HepG2 (cell line): ENCODE measurements around the gene MT1M. TPM values are rescaled to one million over a fixed set of nuclear protein-coding genes. Genes with fewer than 3 reads are reported as not detected.
A peak's percentile ranks its signal among the peaks of the same experiment; 100 is the strongest.

Experiments used
- ETV5 ChIP-seq: IDR thresholded peaks from 2 replicates; pipeline ENCODE4 v1.6.1; 2018; ENCODE audit warnings: missing biosample characterization, missing genetic modification reagents, inconsistent platforms, borderline replicate concordance
- FOXA3 ChIP-seq: IDR thresholded peaks from 2 replicates; pipeline ENCODE4 v1.6.1; 2016; ENCODE audit warnings: missing genetic modification reagents, missing compliant biosample characterization
- GFI1 ChIP-seq: sonication (generic); formaldehyde crosslinking; IDR thresholded peaks from 2 replicates; pipeline ENCODE4 v1.5.0; 2020; ENCODE audit warnings: missing genetic modification reagents, mild to moderate bottlenecking, borderline replicate concordance
- HIC2 ChIP-seq: sonication (generic); formaldehyde crosslinking; IDR thresholded peaks from 2 replicates; pipeline ENCODE4 v1.9.0; 2022; ENCODE audit warnings: low read depth, missing genetic modification reagents
- HOMEZ ChIP-seq: IDR thresholded peaks from 2 replicates; pipeline ENCODE4 v1.6.1; 2016; ENCODE audit warnings: low read depth
- KDM4B ChIP-seq: sonication (generic); formaldehyde crosslinking; IDR thresholded peaks from 2 replicates; pipeline ENCODE4 v1.4.0; 2020; ENCODE audit warnings: missing genetic modification reagents
- MEF2D ChIP-seq: sonication (generic); formaldehyde crosslinking; IDR thresholded peaks from 2 replicates; pipeline ENCODE4 v1.5.1; 2020; ENCODE audit warnings: mild to moderate bottlenecking, missing genetic modification reagents
- NCOA2 ChIP-seq: sonication (generic); formaldehyde crosslinking; IDR thresholded peaks from 2 replicates; pipeline ENCODE4 v1.8.0; 2022; ENCODE audit warnings: inconsistent platforms
- NRL ChIP-seq: sonication (generic); formaldehyde crosslinking; IDR thresholded peaks from 2 replicates; pipeline ENCODE4 v1.5.0; 2020; ENCODE audit warnings: missing genetic modification reagents, mild to moderate bottlenecking, moderate library complexity, borderline replicate concordance
- RBM39 ChIP-seq: fragments of 200-400 bp; formaldehyde crosslinking; IDR thresholded peaks from one replicate; pipeline ENCODE4 v1.6.1; 2018; ENCODE audit warnings: antibody characterized with exemption, mild to moderate bottlenecking, low read depth, low read length; ENCODE audit not compliant: poor library complexity, severe bottlenecking
- SUZ12 ChIP-seq: fragments of 150-350 bp; IDR thresholded peaks from 2 replicates; pipeline ENCODE4 v1.6.1; 2014; ENCODE audit warnings: low read depth, low read length
- TRIM22 ChIP-seq: fragments of 450-650 bp; IDR thresholded peaks from 2 replicates; pipeline ENCODE4 v1.6.1; 2017
- ZBTB20 ChIP-seq: sonication (generic); formaldehyde crosslinking; IDR thresholded peaks from 2 replicates; pipeline ENCODE4 v1.8.1; 2023; ENCODE audit warnings: missing genetic modification reagents, low read depth, mild to moderate bottlenecking, borderline replicate concordance
- ZBTB26 ChIP-seq: IDR thresholded peaks from 2 replicates; pipeline ENCODE4 v1.6.1; 2016; ENCODE audit warnings: missing compliant biosample characterization, missing genetic modification reagents, borderline replicate concordance
- ZBTB44 ChIP-seq: sonication (generic); formaldehyde crosslinking; IDR thresholded peaks from 2 replicates; pipeline ENCODE4 v1.4.0; 2020; ENCODE audit warnings: missing genetic modification reagents
- ZFP36L1 ChIP-seq: sonication (generic); formaldehyde crosslinking; IDR thresholded peaks from 2 replicates; pipeline ENCODE4 v1.8.0; 2022; ENCODE audit warnings: mild to moderate bottlenecking, missing genetic modification reagents, moderate library complexity
- ZNF101 ChIP-seq: sonication (generic); formaldehyde crosslinking; IDR thresholded peaks from 2 replicates; pipeline ENCODE4 v1.4.0; 2020; ENCODE audit warnings: mild to moderate bottlenecking, low read depth, missing genetic modification reagents, borderline replicate concordance
- ZNF121 ChIP-seq: sonication (generic); formaldehyde crosslinking; IDR thresholded peaks from 2 replicates; pipeline ENCODE4 v1.5.0; 2020; ENCODE audit warnings: mild to moderate bottlenecking, missing genetic modification reagents
- ZNF704 ChIP-seq: sonication (generic); formaldehyde crosslinking; IDR thresholded peaks from 2 replicates; pipeline ENCODE4 v1.8.1; 2023; ENCODE audit warnings: mild to moderate bottlenecking, inconsistent platforms, moderate library complexity, missing genetic modification reagents, borderline replicate concordance
- ZNF713 ChIP-seq: sonication (generic); formaldehyde crosslinking; IDR thresholded peaks from 2 replicates; pipeline ENCODE4 v1.4.0; 2020; ENCODE audit warnings: mild to moderate bottlenecking, missing genetic modification reagents
- ZNF775 ChIP-seq: sonication (generic); formaldehyde crosslinking; IDR thresholded peaks from 2 replicates; pipeline ENCODE4 v1.4.0; 2020; ENCODE audit warnings: missing genetic modification reagents, mild to moderate bottlenecking, moderate library complexity, borderline replicate concordance
- polyA plus RNA-seq, 8 experiments: library from polyadenylated mRNA; depleted of rRNA in 3 of 8; stranded (reverse) in 7 of 8; unstranded in 1 of 8; fragments of >200 nt; fragmentation: Illumina TruSeq in 4 of 8; extraction: Trizol in 4 of 8; gene quantifications; 2 replicates each; pipeline versions ENCODE4 v1.2.1 to v1.2.3, GENCODE V29; 2011 to 2016; ENCODE audit warnings: low read depth in 4 of 8, missing spikeins in 1 of 8, mixed read lengths in 1 of 8; ENCODE audit not compliant: insufficient read depth in 1 of 8
- total RNA-seq, 5 experiments: library from RNA; depleted of rRNA; stranded (reverse); fragments of >200 nt; fragmentation: Illumina TruSeq; extraction: Trizol; gene quantifications; 2 replicates each; pipeline ENCODE4 v1.2.3, GENCODE V29; 2016; ENCODE audit warnings: low read depth in 1 of 5

MT1M gene
- total and polyA plus RNA-seq, 2 of the 13 experiments (the other 11 are each of a cell fraction or from before 2014, with no cell fraction given), result 4.6 TPM; not detected in 1

- TF ChIP-seq HIC2 (0 out of 2 replicates have a peak, but pooled peaks have one; percentile 52), RBM39 (no peak), SUZ12 (no peak), ZFP36L1 (CRISPR knock-in tag) (no peak), ZNF121 (no peak), ZNF713 (CRISPR knock-in tag) (no peak), NCOA2 (no peak), MEF2D (CRISPR knock-in tag) (no peak; the same call in 1 of the 2 replicates), ETV5 (CRISPR knock-in tag) (no peak), ZNF101 (CRISPR knock-in tag) (no peak), TRIM22 (no peak), ZNF775 (CRISPR knock-in tag) (no peak), ZBTB20 (CRISPR knock-in tag) (no peak), FOXA3 (no peak), HOMEZ (no peak), KDM4B (no peak), GFI1 (CRISPR knock-in tag) (no peak), ZBTB26 (no peak), NRL (CRISPR knock-in tag) (peak; percentile 68), ZNF704 (CRISPR knock-in tag) (peak; percentile 52; the same call in 1 of the 2 replicates), ZBTB44 (CRISPR knock-in tag) (no peak)
These were observed 10.8 kb downstream of the MT1M start (continued) for GRCh38 chr16:56643080-56643778.
